Erythroblast (primary cell): Measurements from ENCODE around the gene NEK3.
"Not testable (repeated sequence)": the region's sequence is repeated elsewhere in the genome, so short reads cannot be mapped to it uniquely, and the experiment has no call there.

Experiments
- GATA1 ChIP-seq: IDR thresholded peaks from 2 replicates; pipeline ENCODE4 v1.6.1; 2011; ENCODE audit warnings: low read depth, mild to moderate bottlenecking, control low read depth, low read length, moderate library complexity
- POLR2A ChIP-seq: IDR thresholded peaks from 2 replicates; pipeline ENCODE4 v1.6.1; 2011; ENCODE audit warnings: mild to moderate bottlenecking, low read length

GRCh38 chr13:52171686-52172085 is 12.3 kb upstream of the NEK3 start:
- not testable (repeated sequence) for TF ChIP-seq POLR2A, GATA1
